ENCODE results near the gene PCDHA13. TPM values are rescaled to one million over a fixed set of nuclear protein-coding genes. Genes with fewer than 3 reads are reported as not detected.
"Not testable (repeated sequence)": the region's sequence is repeated elsewhere in the genome, so short reads cannot be mapped to it uniquely, and the experiment has no call there.

PCDHA13 gene
- polyA plus RNA-seq, 1 donor from 2014 or later = 0.89 TPM

DNA sequence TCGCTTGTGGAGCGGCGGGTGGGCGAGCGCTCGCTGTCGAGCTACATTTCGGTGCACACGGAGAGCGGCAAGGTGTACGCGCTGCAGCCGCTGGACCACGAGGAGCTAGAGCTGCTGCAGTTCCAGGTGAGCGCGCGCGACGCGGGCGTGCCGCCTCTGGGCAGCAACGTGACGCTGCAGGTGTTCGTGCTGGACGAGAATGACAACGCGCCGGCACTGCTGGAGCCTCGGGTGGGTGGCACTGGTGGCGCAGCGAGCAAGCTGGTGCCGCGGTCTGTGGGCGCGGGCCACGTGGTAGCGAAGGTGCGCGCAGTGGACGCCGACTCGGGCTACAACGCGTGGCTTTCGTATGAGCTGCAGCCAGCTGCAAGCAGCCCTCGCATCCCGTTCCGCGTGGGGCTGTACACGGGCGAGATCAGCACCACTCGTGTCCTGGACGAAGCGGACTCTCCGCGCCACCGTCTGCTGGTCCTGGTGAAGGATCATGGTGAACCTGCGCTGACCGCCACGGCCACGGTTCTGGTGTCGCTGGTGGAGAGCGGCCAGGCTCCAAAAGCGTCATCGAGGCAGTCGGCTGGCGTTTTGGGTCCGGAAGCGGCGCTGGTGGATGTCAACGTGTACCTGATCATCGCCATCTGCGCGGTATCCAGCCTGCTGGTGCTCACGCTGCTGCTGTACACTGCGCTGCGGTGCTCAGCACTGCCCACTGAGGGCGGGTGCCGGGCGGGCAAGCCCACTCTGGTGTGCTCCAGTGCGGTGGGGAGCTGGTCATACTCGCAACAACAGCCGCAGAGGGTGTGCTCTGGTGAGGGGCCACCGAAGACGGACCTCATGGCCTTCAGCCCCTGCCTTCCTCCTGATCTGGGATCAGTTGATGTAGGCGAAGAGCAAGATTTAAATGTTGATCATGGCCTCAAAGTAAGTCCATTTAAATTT is 38.9 kb upstream of the PCDHA13 start:
- Histone ChIP-seq H3K4me3 (ENCODE audit: low read length) (no peak overlapping the region), H3K9me2 (ENCODE audit: insufficient read depth, low read length) (no peaks in the 10 kb centered on the region), H3K9ac (ENCODE audit: low read length) (no peak overlapping the region), H3K27ac (ENCODE audit: low read length) (no peak overlapping the region), H3K36me3 (ENCODE audit: insufficient read depth, low read length) (peaks cover 11% of the 10 kb centered on the region), H3K27me3 (ENCODE audit: insufficient read depth, low read depth, low read length) (no peaks in the 10 kb centered on the region), H2AFZ (ENCODE audit: low read depth, low read length) (no peak overlapping the region), H3K79me2 (replicated peaks; ENCODE audit: insufficient read depth, low read length) (peaks cover 14% of the 10 kb centered on the region), H3F3A (ENCODE audit: insufficient read depth, low read length, poor library complexity, severe bottlenecking) (no peaks in the 10 kb centered on the region), H3K9me3 (ENCODE audit: low read length) (peaks cover 7% of the 10 kb centered on the region), H3K4me2 (ENCODE audit: low read length) (no peak overlapping the region), H4K20me1 (ENCODE audit: insufficient read depth) (no peaks in the 10 kb centered on the region)
- TF ChIP-seq RAD21 (conservative IDR thresholded peaks at IDR 0.05) = no peak
- TF ChIP-seq, protein P1, sequence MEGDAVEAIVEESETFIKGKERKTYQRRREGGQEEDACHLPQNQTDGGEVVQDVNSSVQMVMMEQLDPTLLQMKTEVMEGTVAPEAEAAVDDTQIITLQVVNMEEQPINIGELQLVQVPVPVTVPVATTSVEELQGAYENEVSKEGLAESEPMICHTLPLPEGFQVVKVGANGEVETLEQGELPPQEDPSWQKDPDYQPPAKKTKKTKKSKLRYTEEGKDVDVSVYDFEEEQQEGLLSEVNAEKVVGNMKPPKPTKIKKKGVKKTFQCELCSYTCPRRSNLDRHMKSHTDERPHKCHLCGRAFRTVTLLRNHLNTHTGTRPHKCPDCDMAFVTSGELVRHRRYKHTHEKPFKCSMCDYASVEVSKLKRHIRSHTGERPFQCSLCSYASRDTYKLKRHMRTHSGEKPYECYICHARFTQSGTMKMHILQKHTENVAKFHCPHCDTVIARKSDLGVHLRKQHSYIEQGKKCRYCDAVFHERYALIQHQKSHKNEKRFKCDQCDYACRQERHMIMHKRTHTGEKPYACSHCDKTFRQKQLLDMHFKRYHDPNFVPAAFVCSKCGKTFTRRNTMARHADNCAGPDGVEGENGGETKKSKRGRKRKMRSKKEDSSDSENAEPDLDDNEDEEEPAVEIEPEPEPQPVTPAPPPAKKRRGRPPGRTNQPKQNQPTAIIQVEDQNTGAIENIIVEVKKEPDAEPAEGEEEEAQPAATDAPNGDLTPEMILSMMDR (IDR thresholded peaks at IDR 0.05; ENCODE audit: poor library complexity, severe bottlenecking) = no peak
- TF ChIP-seq TAF1 (IDR thresholded peaks at IDR 0.05; ENCODE audit: low read depth) = no peak

DNA sequence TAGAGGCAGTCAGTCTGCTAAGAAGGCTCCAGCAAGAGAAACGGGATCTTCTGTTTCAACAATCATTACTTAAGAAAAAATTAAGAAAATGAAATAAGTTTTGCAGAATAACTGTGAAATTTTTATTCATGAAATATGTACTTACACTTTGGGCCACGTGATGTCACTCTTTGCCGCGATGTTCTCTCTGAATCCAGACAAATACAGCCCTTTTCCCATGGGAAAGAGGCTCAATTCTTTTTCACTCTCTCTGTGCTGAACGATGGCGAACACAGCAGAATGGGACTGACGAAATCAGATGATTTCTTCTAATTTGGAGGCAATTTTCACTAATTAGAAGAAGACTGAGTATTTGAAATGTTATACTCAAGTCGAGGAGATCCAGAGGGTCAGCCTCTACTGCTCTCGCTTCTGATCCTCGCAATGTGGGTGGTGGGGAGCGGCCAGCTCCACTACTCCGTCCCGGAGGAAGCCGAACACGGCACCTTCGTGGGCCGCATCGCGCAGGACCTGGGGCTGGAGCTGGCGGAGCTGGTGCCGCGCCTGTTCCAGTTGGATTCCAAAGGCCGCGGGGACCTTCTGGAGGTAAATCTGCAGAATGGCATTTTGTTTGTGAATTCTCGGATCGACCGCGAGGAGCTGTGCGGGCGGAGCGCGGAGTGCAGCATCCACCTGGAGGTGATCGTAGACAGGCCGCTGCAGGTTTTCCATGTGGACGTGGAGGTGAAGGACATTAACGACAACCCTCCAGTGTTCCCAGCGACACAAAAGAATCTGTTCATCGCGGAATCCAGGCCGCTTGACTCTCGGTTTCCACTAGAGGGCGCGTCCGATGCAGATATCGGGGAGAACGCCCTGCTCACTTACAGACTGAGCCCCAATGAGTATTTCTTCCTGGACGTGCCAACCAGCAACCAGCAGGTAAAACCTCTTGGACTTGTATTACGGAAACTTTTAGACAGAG is 33.5 kb upstream of the PCDHA13 start, which contains the start of gene PCDHA9:
PCDHA9 (plus strand) TSS at position 244 of the 964 bp plus-strand sequence; CDS start at position 358, 114 bp downstream.
- H3K27ac ChIP-seq (ENCODE audit: low read length); H3K27me3 ChIP-seq (ENCODE audit: insufficient read depth, low read depth, low read length); H3K9me3 ChIP-seq (ENCODE audit: low read length); H3K79me2 ChIP-seq (replicated peaks; ENCODE audit: insufficient read depth, low read length); H4K20me1 ChIP-seq (ENCODE audit: insufficient read depth); H3K36me3 ChIP-seq (ENCODE audit: insufficient read depth, low read length); H3F3A ChIP-seq (ENCODE audit: insufficient read depth, low read length, poor library complexity, severe bottlenecking); H3K4me3 ChIP-seq (ENCODE audit: low read length); H3K9ac ChIP-seq (ENCODE audit: low read length); H3K4me2 ChIP-seq (ENCODE audit: low read length); H3K9me2 ChIP-seq (ENCODE audit: insufficient read depth, low read length); H2AFZ ChIP-seq (ENCODE audit: low read depth, low read length): not testable (repeated sequence)

DNA sequence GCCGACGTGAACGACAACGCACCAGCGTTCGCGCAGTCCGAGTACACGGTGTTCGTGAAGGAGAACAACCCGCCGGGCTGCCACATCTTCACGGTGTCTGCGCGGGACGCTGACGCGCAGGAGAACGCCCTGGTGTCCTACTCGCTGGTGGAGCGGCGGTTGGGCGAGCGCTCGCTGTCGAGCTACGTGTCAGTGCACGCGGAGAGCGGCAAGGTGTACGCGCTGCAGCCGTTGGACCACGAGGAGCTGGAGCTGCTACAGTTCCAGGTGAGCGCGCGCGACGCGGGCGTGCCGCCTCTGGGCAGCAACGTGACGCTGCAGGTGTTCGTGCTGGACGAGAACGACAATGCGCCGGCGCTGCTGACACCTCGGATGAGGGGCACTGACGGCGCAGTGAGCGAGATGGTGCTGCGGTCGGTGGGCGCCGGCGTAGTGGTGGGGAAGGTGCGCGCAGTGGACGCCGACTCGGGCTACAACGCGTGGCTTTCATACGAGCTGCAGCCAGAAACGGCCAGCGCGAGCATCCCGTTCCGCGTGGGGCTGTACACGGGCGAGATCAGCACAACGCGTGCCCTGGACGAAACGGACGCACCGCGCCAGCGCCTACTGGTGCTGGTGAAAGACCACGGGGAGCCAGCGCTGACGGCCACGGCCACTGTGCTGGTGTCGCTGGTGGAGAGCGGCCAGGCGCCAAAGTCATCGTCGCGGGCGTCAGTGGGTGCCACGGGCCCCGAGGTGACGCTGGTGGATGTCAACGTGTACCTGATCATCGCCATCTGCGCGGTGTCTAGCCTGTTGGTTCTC is 31.9 kb upstream of the PCDHA13 start:
- H3K9me2 ChIP-seq (ENCODE audit: insufficient read depth, low read length); H3K36me3 ChIP-seq (ENCODE audit: insufficient read depth, low read length); H3K9ac ChIP-seq (ENCODE audit: low read length); H3K79me2 ChIP-seq (replicated peaks; ENCODE audit: insufficient read depth, low read length); H3K4me3 ChIP-seq (ENCODE audit: low read length); H3K27ac ChIP-seq (ENCODE audit: low read length); H3K4me2 ChIP-seq (ENCODE audit: low read length); H3F3A ChIP-seq (ENCODE audit: insufficient read depth, low read length, poor library complexity, severe bottlenecking); H3K27me3 ChIP-seq (ENCODE audit: insufficient read depth, low read depth, low read length); H2AFZ ChIP-seq (ENCODE audit: low read depth, low read length); H3K9me3 ChIP-seq (ENCODE audit: low read length); H4K20me1 ChIP-seq (ENCODE audit: insufficient read depth): not testable (repeated sequence)
